Suprapubic skin (tissue), 4 donors: ENCODE measurements around the gene CYSLTR2. TPM values are rescaled to one million over a fixed set of nuclear protein-coding genes. Genes with fewer than 3 reads are reported as not detected.

Experiments
- DNase-seq, 2 donors: peaks; one replicate each; pipeline ENCODE4 v3.0.0-alpha.2; 2019; ENCODE audit warnings: low spot score in 2 of 2
- H3K27ac ChIP-seq: fragments of 200-600 bp; sonication (generic); one replicate; pipeline ENCODE4 v1.5.1; 2019
- H3K27me3 ChIP-seq: fragments of 200-600 bp; sonication (generic); one replicate; pipeline ENCODE4 v1.5.1; 2019
- H3K36me3 ChIP-seq: fragments of 200-600 bp; sonication (generic); one replicate; pipeline ENCODE4 v1.5.1; 2019
- H3K4me1 ChIP-seq: fragments of 200-600 bp; sonication (generic); one replicate; pipeline ENCODE4 v1.5.1; 2019
- H3K4me3 ChIP-seq: fragments of 200-600 bp; sonication (generic); one replicate; pipeline ENCODE4 v1.5.1; 2019; ENCODE audit warnings: mild to moderate bottlenecking
- H3K9me3 ChIP-seq: fragments of 200-600 bp; sonication (generic); one replicate; pipeline ENCODE4 v1.5.1; 2019
- CTCF ChIP-seq, 2 donors: fragments of 200-600 bp in 1 of 2; fragments of 450-650 bp in 1 of 2; sonication (generic) in 1 of 2; IDR thresholded peaks; one replicate each; pipeline ENCODE4 v1.5.1; 2016 to 2019; ENCODE audit warnings: antibody characterized with exemption in 2 of 2, mild to moderate bottlenecking in 1 of 2, moderate library complexity in 1 of 2
- EP300 ChIP-seq: sonication (generic); formaldehyde crosslinking; IDR thresholded peaks from one replicate; pipeline ENCODE4 v1.6.1; 2017; ENCODE audit warnings: antibody characterized with exemption
- POLR2A ChIP-seq, 2 donors: fragments of 450-650 bp; IDR thresholded peaks; one replicate each; pipeline ENCODE4 v1.6.1; 2017; ENCODE audit warnings: antibody characterized with exemption in 2 of 2, mild to moderate bottlenecking in 2 of 2, moderate library complexity in 2 of 2
- POLR2AphosphoS5 ChIP-seq, 3 donors: sonication (generic); formaldehyde crosslinking; IDR thresholded peaks; one replicate each; pipeline ENCODE4 v1.6.1; 2017; ENCODE audit warnings: antibody characterized with exemption in 3 of 3
- WGBS: methylation state at CpG from one replicate; pipeline ENCODE4 v1.1.5; 2018; 5-methylcytosine and 5-hydroxymethylcytosine counted together
- total RNA-seq, 4 donors: library from RNA; depleted of rRNA; stranded (reverse); fragments of >200 nt; gene quantifications; one replicate each; pipeline ENCODE4 v1.1.0, GENCODE V29; 2016

The CYSLTR2 gene
- total RNA-seq, 4 donors from 2014 or later, result 0.93 to 2.2 (median 1.7) TPM

GRCh38 chr13:48725271-48725670 is 71.5 kb downstream of the CYSLTR2 start:
- Histone ChIP-seq H3K4me3 (no peak overlapping the region), H3K27ac (no peak overlapping the region), H3K4me1 (no peaks in the 10 kb centered on the region), H3K9me3 (no peaks in the 10 kb centered on the region), H3K27me3 (no peaks in the 10 kb centered on the region), H3K36me3 (no peaks in the 10 kb centered on the region)
- no peak for DNase-seq
- TF ChIP-seq CTCF (IDR thresholded peaks at IDR 0.05) (no peak), POLR2AphosphoS5 (IDR thresholded peaks at IDR 0.05) (no peak), POLR2A (IDR thresholded peaks at IDR 0.05) (no peak), EP300 (no peak)

- no peaks in the 10 kb centered on the region for H3K27me3 ChIP-seq
Observed at GRCh38 chr13:48726711-48727110, 73.0 kb downstream of the CYSLTR2 start.

GRCh38 chr13:48727241-48728011 is 73.7 kb downstream of the CYSLTR2 start:
- H3K9me3 ChIP-seq, result no peaks in the 10 kb centered on the region
- H3K27ac ChIP-seq, result no peak overlapping the region
- no peak for DNase-seq
- 34% methylated on average over 4 of the region's 4 CpGs for WGBS
- H3K36me3 ChIP-seq, result no peaks in the 10 kb centered on the region
- peaks cover 4% of the 10 kb centered on the region for H3K4me1 ChIP-seq
- no peak overlapping the region for H3K4me3 ChIP-seq
- TF ChIP-seq CTCF (IDR thresholded peaks at IDR 0.05), result no peak
- no peak for TF ChIP-seq POLR2A (IDR thresholded peaks at IDR 0.05)
- TF ChIP-seq POLR2AphosphoS5 (IDR thresholded peaks at IDR 0.05), result no peak
- no peak for TF ChIP-seq EP300
- no peaks in the 10 kb centered on the region for H3K27me3 ChIP-seq

More at GRCh38 chr13:48726711-48727110, 73.0 kb downstream of the CYSLTR2 start:
- H3K27ac ChIP-seq, result no peak overlapping the region
- no peak overlapping the region for H3K4me3 ChIP-seq
- 30% methylated on average over 2 of the region's 2 CpGs for WGBS
- peaks cover under 1% of the 10 kb centered on the region for H3K4me1 ChIP-seq
- TF ChIP-seq EP300 (no peak), POLR2AphosphoS5 (IDR thresholded peaks at IDR 0.05) (no peak), POLR2A (IDR thresholded peaks at IDR 0.05) (no peak)
- DNase-seq, result no peak
- no peaks in the 10 kb centered on the region for H3K9me3 ChIP-seq
- no peaks in the 10 kb centered on the region for H3K36me3 ChIP-seq

GRCh38 chr13:48728226-48728625 is 74.5 kb downstream of the CYSLTR2 start:
- 83% methylated on average over 2 of the region's 2 CpGs for WGBS
- no peaks in the 10 kb centered on the region for H3K27me3 ChIP-seq
- TF ChIP-seq POLR2AphosphoS5 (IDR thresholded peaks at IDR 0.05), result no peak
- TF ChIP-seq EP300, result no peak
- TF ChIP-seq POLR2A (IDR thresholded peaks at IDR 0.05), result no peak
- TF ChIP-seq CTCF (IDR thresholded peaks at IDR 0.05), result no peak
- no peaks in the 10 kb centered on the region for H3K36me3 ChIP-seq
- DNase-seq, result no peak
- H3K4me3 ChIP-seq, result no peak overlapping the region
- H3K9me3 ChIP-seq, result no peaks in the 10 kb centered on the region
- peaks cover 4% of the 10 kb centered on the region for H3K4me1 ChIP-seq
- H3K27ac ChIP-seq, result no peak overlapping the region

GRCh38 chr13:48728876-48729275 is 75.1 kb downstream of the CYSLTR2 start:
- Histone ChIP-seq H3K4me3 (no peak overlapping the region), H3K9me3 (no peaks in the 10 kb centered on the region), H3K27me3 (no peaks in the 10 kb centered on the region), H3K27ac (no peak overlapping the region), H3K4me1 (peaks cover 4% of the 10 kb centered on the region), H3K36me3 (no peaks in the 10 kb centered on the region)
- DNase-seq, result no peak
- 73% methylated on average over 4 of the region's 4 CpGs for WGBS
- TF ChIP-seq POLR2A (IDR thresholded peaks at IDR 0.05) (no peak), CTCF (IDR thresholded peaks at IDR 0.05) (no peak), EP300 (no peak), POLR2AphosphoS5 (IDR thresholded peaks at IDR 0.05) (no peak)
